Endothelial cell (in vitro differentiated cells): ENCODE results near the gene FTO. TPM values are rescaled to one million over a fixed set of nuclear protein-coding genes. Genes with fewer than 3 reads are reported as not detected.

Source experiments
- DNase-seq: peaks from one replicate; pipeline ENCODE4 v3.0.0; 2021; ENCODE audit warnings: low spot score
- H3K27ac Mint-ChIP-seq: one replicate; pipeline ENCODE4 v1.8.0; 2021; ENCODE audit warnings: mixed read lengths, inconsistent platforms; ENCODE audit not compliant: unreplicated experiment
- H3K27me3 Mint-ChIP-seq: one replicate; pipeline ENCODE4 v1.8.0; 2021; ENCODE audit warnings: mild to moderate bottlenecking, moderate library complexity, mixed read lengths, inconsistent platforms; ENCODE audit not compliant: unreplicated experiment
- H3K36me3 Mint-ChIP-seq: one replicate; pipeline ENCODE4 v1.8.0; 2021; ENCODE audit warnings: mild to moderate bottlenecking, low read depth, mixed read lengths, inconsistent platforms; ENCODE audit not compliant: unreplicated experiment
- H3K4me1 Mint-ChIP-seq: one replicate; pipeline ENCODE4 v1.8.0; 2021; ENCODE audit warnings: mild to moderate bottlenecking, mixed read lengths, inconsistent platforms; ENCODE audit not compliant: unreplicated experiment
- H3K4me3 Mint-ChIP-seq: one replicate; pipeline ENCODE4 v1.8.0; 2021; ENCODE audit warnings: mild to moderate bottlenecking, mixed read lengths, inconsistent platforms; ENCODE audit not compliant: unreplicated experiment
- H3K9me3 Mint-ChIP-seq: one replicate; pipeline ENCODE4 v1.8.0; 2021; ENCODE audit warnings: mixed read lengths, inconsistent platforms; ENCODE audit not compliant: unreplicated experiment
- total RNA-seq: library from RNA; stranded (reverse); fragmentation: NEBNext Ultra II Directional; extraction: Animal tissue kit (Norgen Biotek cat#: 25700); gene quantifications from one replicate; pipeline ENCODE4 v1.2.1, GENCODE V29; 2021; ENCODE audit not compliant: unreplicated experiment
- TF ChIP-seq, protein P1 (sequence below): fragments of 200-600 bp; sonication (generic); IDR thresholded peaks from one replicate; pipeline ENCODE4 v1.5.0; 2021; ENCODE audit warnings: antibody characterized with exemption; ENCODE audit not compliant: unreplicated experiment

FTO gene
- total RNA-seq, 1 donor from 2014 or later = 83.8 TPM

DNA sequence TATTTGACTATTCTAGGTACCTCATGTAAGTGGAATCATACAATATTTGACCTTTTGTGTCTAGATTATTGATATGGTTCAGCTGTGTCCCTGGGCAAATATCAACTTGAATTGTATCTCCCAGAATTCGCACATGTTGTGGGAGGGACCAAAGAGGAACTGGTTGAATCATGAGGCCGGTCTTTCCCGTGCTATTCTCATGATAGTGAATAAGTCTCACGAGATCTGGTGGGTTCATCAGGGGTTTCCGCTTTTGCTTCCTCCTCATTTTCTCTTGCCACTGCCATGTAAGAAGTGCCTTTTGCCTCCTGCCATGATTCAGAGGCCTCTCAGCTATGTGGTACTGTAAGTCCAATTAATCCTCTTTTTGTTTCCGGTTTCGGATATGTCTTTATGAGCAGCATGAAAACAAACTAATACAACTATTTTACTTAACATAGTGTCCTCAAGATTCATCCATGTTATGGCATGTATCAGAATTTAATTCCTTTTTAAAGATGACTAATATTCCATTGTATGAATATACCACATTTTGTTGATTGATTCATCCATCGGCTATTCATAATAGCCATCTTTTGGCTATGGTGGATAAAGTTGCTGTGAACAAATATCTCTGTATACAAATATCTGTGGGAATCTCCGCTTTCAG, 129.1 kb downstream of the FTO start:
- Mint-ChIP-seq H3K27ac (no peak overlapping the region), H3K27me3 (no peaks in the 10 kb centered on the region), H3K4me1 (peaks cover 4% of the 10 kb centered on the region), H3K36me3 (peaks cover 5% of the 10 kb centered on the region), H3K9me3 (no peaks in the 10 kb centered on the region), H3K4me3 (no peak overlapping the region)
- DNase-seq = no peak
- TF ChIP-seq, protein P1, sequence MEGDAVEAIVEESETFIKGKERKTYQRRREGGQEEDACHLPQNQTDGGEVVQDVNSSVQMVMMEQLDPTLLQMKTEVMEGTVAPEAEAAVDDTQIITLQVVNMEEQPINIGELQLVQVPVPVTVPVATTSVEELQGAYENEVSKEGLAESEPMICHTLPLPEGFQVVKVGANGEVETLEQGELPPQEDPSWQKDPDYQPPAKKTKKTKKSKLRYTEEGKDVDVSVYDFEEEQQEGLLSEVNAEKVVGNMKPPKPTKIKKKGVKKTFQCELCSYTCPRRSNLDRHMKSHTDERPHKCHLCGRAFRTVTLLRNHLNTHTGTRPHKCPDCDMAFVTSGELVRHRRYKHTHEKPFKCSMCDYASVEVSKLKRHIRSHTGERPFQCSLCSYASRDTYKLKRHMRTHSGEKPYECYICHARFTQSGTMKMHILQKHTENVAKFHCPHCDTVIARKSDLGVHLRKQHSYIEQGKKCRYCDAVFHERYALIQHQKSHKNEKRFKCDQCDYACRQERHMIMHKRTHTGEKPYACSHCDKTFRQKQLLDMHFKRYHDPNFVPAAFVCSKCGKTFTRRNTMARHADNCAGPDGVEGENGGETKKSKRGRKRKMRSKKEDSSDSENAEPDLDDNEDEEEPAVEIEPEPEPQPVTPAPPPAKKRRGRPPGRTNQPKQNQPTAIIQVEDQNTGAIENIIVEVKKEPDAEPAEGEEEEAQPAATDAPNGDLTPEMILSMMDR = no peak

DNA sequence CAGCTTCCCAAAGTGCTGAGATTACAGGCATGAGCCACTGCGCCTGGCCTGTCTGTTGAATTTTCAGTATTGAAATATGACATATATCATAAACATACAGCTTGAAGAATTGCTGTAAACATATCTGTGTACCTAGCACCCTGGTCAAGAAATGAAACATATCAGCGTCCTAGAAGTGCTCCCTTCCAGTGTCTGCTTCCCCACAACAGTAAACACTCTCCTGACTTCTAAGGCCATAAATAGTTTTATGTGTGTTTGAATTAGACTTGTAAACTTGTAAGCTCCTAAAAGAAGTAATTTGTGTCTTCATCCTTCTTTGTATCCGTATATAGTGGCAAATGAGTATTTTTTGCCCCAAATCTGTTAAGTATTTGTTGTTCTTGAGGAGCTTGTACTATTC, 132.2 kb downstream of the FTO start:
- no peak for DNase-seq
- H3K36me3 Mint-ChIP-seq = no peaks in the 10 kb centered on the region
- H3K4me3 Mint-ChIP-seq = no peak overlapping the region
- H3K27ac Mint-ChIP-seq = no peak overlapping the region
- no peaks in the 10 kb centered on the region for H3K9me3 Mint-ChIP-seq
- H3K27me3 Mint-ChIP-seq = no peaks in the 10 kb centered on the region
- H3K4me1 Mint-ChIP-seq = peaks cover 4% of the 10 kb centered on the region
- TF ChIP-seq, protein P1 = no peak

DNA sequence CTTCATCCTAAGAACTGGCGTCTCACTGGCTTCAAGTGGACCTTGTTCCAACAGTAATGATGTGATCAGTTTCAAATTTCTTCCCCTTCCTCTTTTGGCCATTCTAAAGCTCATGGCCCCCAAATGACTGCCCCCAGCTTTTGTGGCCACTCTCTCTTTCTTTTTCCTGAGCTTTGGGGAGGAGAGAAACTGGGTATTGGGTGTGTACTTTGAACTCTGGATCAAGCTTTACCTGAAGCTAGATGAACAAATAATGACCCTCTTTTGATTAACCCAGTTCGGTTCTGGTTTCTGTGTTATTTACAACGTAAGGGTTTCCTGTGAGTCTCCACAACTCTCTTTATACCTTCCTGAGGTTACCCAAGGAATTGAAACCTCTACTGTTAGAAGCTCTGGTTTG, 132.7 kb downstream of the FTO start:
- Mint-ChIP-seq H3K4me3 (no peak overlapping the region), H3K36me3 (no peaks in the 10 kb centered on the region), H3K4me1 (peaks cover 2% of the 10 kb centered on the region), H3K27me3 (no peaks in the 10 kb centered on the region), H3K9me3 (no peaks in the 10 kb centered on the region), H3K27ac (no peak overlapping the region)
- no peak for DNase-seq
- TF ChIP-seq, protein P1 = no peak

DNA sequence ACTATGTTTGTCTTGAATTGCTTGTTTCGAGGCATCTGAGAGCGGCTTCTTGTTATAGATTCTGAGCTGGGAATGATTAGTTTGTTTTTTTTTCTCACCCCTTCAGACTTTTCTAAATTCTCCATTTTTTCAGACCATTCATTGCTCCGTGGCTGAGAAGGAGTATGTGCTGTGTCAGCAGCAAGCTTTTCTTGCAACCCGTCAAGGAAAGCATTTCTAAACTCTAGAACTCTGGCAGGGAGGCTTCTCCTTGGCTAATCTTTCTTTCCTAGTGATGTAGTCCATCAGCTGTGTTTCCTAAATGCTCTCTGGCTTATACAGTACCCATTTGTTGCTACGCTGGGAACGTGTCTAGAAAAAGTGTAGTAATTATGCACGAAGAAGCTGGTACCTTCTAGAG, 133.5 kb downstream of the FTO start:
- DNase-seq = no peak
- no peak overlapping the region for H3K27ac Mint-ChIP-seq
- H3K27me3 Mint-ChIP-seq = no peaks in the 10 kb centered on the region
- TF ChIP-seq, protein P1 = no peak
- no peaks in the 10 kb centered on the region for H3K36me3 Mint-ChIP-seq
- no peaks in the 10 kb centered on the region for H3K4me1 Mint-ChIP-seq
- H3K9me3 Mint-ChIP-seq = no peaks in the 10 kb centered on the region
- no peak overlapping the region for H3K4me3 Mint-ChIP-seq

DNA sequence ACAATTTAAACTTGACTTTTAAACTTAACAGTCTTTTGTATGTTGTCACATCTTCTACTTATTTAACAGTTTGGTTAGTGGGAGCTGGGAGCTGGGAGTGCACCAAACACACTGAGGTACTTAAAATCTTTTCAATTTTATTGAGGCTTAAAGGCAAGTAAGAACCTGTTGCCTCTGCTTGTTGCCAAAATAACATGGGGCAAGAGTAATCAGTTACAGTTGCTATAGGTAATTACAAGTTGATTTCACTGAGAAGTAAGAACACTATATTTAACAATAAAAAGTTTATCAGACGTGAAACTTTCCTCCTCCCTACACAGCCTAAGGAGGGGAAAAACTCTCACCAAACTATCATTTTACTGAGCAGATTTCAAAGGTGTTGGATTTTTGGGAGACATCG, 135.2 kb downstream of the FTO start:
- H3K4me3 Mint-ChIP-seq = no peak overlapping the region
- TF ChIP-seq, protein P1 = no peak
- no peaks in the 10 kb centered on the region for H3K27me3 Mint-ChIP-seq
- no peak overlapping the region for H3K27ac Mint-ChIP-seq
- H3K36me3 Mint-ChIP-seq = no peaks in the 10 kb centered on the region
- H3K4me1 Mint-ChIP-seq = no peaks in the 10 kb centered on the region
- no peaks in the 10 kb centered on the region for H3K9me3 Mint-ChIP-seq
- DNase-seq = no peak
